HG03432 (cell line): Measurements from ENCODE around the gene CIP2A.
A peak's percentile ranks its signal among the peaks of the same experiment; 100 is the strongest.
"Not testable (repeated sequence)": the region's sequence is repeated elsewhere in the genome, so short reads cannot be mapped to it uniquely, and the experiment has no call there.

Experiments
- ATAC-seq: cut with Tn5 transposase; IDR thresholded peaks from one replicate; pipeline ENCODE4 v1.9.1; 2021; ENCODE audit warnings: mild to moderate bottlenecking, moderate library complexity; ENCODE audit not compliant: unreplicated experiment

CIP2A gene

GRCh38 chr3:108589081-108589997, at the start of gene CIP2A, which contains the start of gene DZIP3:
TSS of gene CIP2A (minus strand) at chr3:108589438. CDS start at chr3:108589375, 63 bp downstream.
TSS of gene DZIP3 (plus strand) at chr3:108589722. CDS start at chr3:108605407, 15,685 bp downstream.
- peak; percentile 95 for ATAC-seq

- no peak for ATAC-seq
Measured at GRCh38 chr3:108629974-108630373, 40.7 kb upstream of the CIP2A start.

- ATAC-seq: no peak
Measured at GRCh38 chr3:108623504-108623903, 34.3 kb upstream of the CIP2A start.

- ATAC-seq: no peak
Measured at GRCh38 chr3:108620250-108620649, 31.0 kb upstream of the CIP2A start.

- ATAC-seq: not testable (repeated sequence)
Measured at GRCh38 chr3:108616090-108616489, 26.9 kb upstream of the CIP2A start.

GRCh38 chr3:108610651-108611050, 21.4 kb upstream of the CIP2A start:
- ATAC-seq: no peak

- no peak for ATAC-seq
Measured at GRCh38 chr3:108608750-108609149, 19.5 kb upstream of the CIP2A start.

- ATAC-seq: no peak
Measured at GRCh38 chr3:108605491-108605890, 16.3 kb upstream of the CIP2A start.

GRCh38 chr3:108605028-108605427, 15.8 kb upstream of the CIP2A start:
- ATAC-seq: no peak

- ATAC-seq: no peak
Measured at GRCh38 chr3:108603691-108604090, 14.5 kb upstream of the CIP2A start.

GRCh38 chr3:108602935-108603294, 13.7 kb upstream of the CIP2A start:
- peak; percentile 6 for ATAC-seq

GRCh38 chr3:108602249-108602934, 13.2 kb upstream of the CIP2A start:
- peak; percentile 82 for ATAC-seq

GRCh38 chr3:108599677-108600409, 10.6 kb upstream of the CIP2A start:
- ATAC-seq: no peak

GRCh38 chr3:108598375-108598774, 9.1 kb upstream of the CIP2A start:
- ATAC-seq: no peak

- ATAC-seq: no peak
Measured at GRCh38 chr3:108595321-108595720, 6.1 kb upstream of the CIP2A start.

- ATAC-seq: no peak
Measured at GRCh38 chr3:108590460-108590859, 1.2 kb upstream of the CIP2A start.

GRCh38 chr3:108589998-108590323, 723 bp upstream of the CIP2A start:
- ATAC-seq: no peak

- no peak for ATAC-seq
Measured at GRCh38 chr3:108588601-108589000, 637 bp downstream of the CIP2A start.

GRCh38 chr3:108578064-108578463, 11.2 kb downstream of the CIP2A start:
- ATAC-seq: no peak

GRCh38 chr3:108569336-108569735, 19.9 kb downstream of the CIP2A start:
- no peak for ATAC-seq

- ATAC-seq: no peak
Measured at GRCh38 chr3:108566599-108566998, 22.6 kb downstream of the CIP2A start.
